HG03060 (cell line): ENCODE results near the gene COL23A1.

Experiments used
- ATAC-seq: cut with Tn5 transposase; IDR thresholded peaks from one replicate; pipeline ENCODE4 v1.9.1; 2021; ENCODE audit warnings: low read depth, moderate number of reproducible peaks; ENCODE audit not compliant: unreplicated experiment

Gene COL23A1

GRCh38 chr5:178466342-178466741 lies 123.9 kb downstream of the COL23A1 start:
- no peak for ATAC-seq

- no peak for ATAC-seq
Measured at GRCh38 chr5:178465861-178466288, 124.3 kb downstream of the COL23A1 start.

- no peak for ATAC-seq
Measured at GRCh38 chr5:178465228-178465860, 124.8 kb downstream of the COL23A1 start.

GRCh38 chr5:178464431-178465048 lies 125.7 kb downstream of the COL23A1 start:
- no peak for ATAC-seq

GRCh38 chr5:178463321-178464155 lies 126.7 kb downstream of the COL23A1 start:
- no peak for ATAC-seq

GRCh38 chr5:178462816-178463215 lies 127.4 kb downstream of the COL23A1 start:
- ATAC-seq, result no peak

- no peak for ATAC-seq
Measured at GRCh38 chr5:178462076-178462475, 128.1 kb downstream of the COL23A1 start.

- no peak for ATAC-seq
Measured at GRCh38 chr5:178461004-178461730, 129.0 kb downstream of the COL23A1 start.

GRCh38 chr5:178460598-178460997 lies 129.6 kb downstream of the COL23A1 start:
- ATAC-seq, result no peak

GRCh38 chr5:178460174-178460573 lies 130.0 kb downstream of the COL23A1 start:
- ATAC-seq, result no peak

- ATAC-seq, result no peak
Measured at GRCh38 chr5:178458140-178458539, 132.1 kb downstream of the COL23A1 start.

GRCh38 chr5:178457471-178457870 lies 132.7 kb downstream of the COL23A1 start:
- no peak for ATAC-seq

GRCh38 chr5:178455480-178455835 lies 134.7 kb downstream of the COL23A1 start:
- ATAC-seq, result no peak

GRCh38 chr5:178454821-178455479 lies 135.2 kb downstream of the COL23A1 start:
- no peak for ATAC-seq

- no peak for ATAC-seq
Measured at GRCh38 chr5:178454303-178454702, 135.9 kb downstream of the COL23A1 start.

GRCh38 chr5:178453224-178453623 lies 137.0 kb downstream of the COL23A1 start:
- ATAC-seq, result no peak

GRCh38 chr5:178450121-178451028 lies 139.8 kb downstream of the COL23A1 start:
- ATAC-seq, result no peak

GRCh38 chr5:178449163-178450070 lies 140.8 kb downstream of the COL23A1 start:
- no peak for ATAC-seq
